Measurements from ENCODE around the gene KRTAP12-2. TPM values are rescaled to one million over a fixed set of nuclear protein-coding genes. Genes with fewer than 3 reads are reported as not detected.

KRTAP12-2 gene
- total RNA-seq, 2 donors from 2014 or later = not detected

- no peak for DNase-seq (ENCODE audit: low spot score)
- TF ChIP-seq CTCF (IDR thresholded peaks at IDR 0.05) (no peak), POLR2A (IDR thresholded peaks at IDR 0.05) (no peak), POLR2AphosphoS5 (IDR thresholded peaks at IDR 0.05) (no peak)
- 28% methylated on average over 19 of the region's 22 CpGs for WGBS
- H3K4me3 ChIP-seq = no peak overlapping the region
- H3K27ac ChIP-seq = no peak overlapping the region
- H3K27me3 ChIP-seq (replicated peaks; ENCODE audit: insufficient read depth) = peaks cover 29% of the 10 kb centered on the region
- H3K9me3 ChIP-seq = no peaks in the 10 kb centered on the region
- intact Hi-C loops (cut with DNase I) = no loop called here
- H3K36me3 ChIP-seq = no peaks in the 10 kb centered on the region
- H3K4me1 ChIP-seq (replicated peaks) = no peaks in the 10 kb centered on the region
These were observed 45.7 kb upstream of the KRTAP12-2 start for GRCh38 chr21:44712203-44713028.

- H3K36me3 ChIP-seq = no peaks in the 10 kb centered on the region
- no peak within 1 kb of the TSS for H3K27ac ChIP-seq
- H3K4me1 ChIP-seq (replicated peaks) = no peaks in the 10 kb centered on the region
- H3K27me3 ChIP-seq (replicated peaks; ENCODE audit: insufficient read depth) = peaks cover 38% of the 10 kb centered on the region
- no peaks in the 10 kb centered on the region for H3K9me3 ChIP-seq
- 1% methylated on average over 25 of the region's 41 CpGs for WGBS
- no peak for TF ChIP-seq POLR2A (IDR thresholded peaks at IDR 0.05)
- TF ChIP-seq POLR2AphosphoS5 (IDR thresholded peaks at IDR 0.05) = no peak
- no peak for TF ChIP-seq CTCF (IDR thresholded peaks at IDR 0.05)
- no peak for DNase-seq (ENCODE audit: low spot score)
- no peak within 1 kb of the TSS for H3K4me3 ChIP-seq
- intact Hi-C loops (cut with DNase I) = no loop called here
These were observed 44.8 kb upstream of the KRTAP12-2 start, which contains the start of gene TSPEAR for GRCh38 chr21:44711327-44712202. TSPEAR (minus strand) TSS chr21:44711572; CDS start chr21:44711514, 58 bp downstream.

- Histone ChIP-seq H3K9me3 (no peaks in the 10 kb centered on the region), H3K4me1 (replicated peaks) (no peaks in the 10 kb centered on the region), H3K4me3 (no peak overlapping the region), H3K27me3 (replicated peaks; ENCODE audit: insufficient read depth) (peaks cover 45% of the 10 kb centered on the region), H3K36me3 (no peaks in the 10 kb centered on the region), H3K27ac (no peak overlapping the region)
- intact Hi-C loops (cut with DNase I) = no loop called here
- TF ChIP-seq POLR2AphosphoS5 (IDR thresholded peaks at IDR 0.05) = no peak
- TF ChIP-seq POLR2A (IDR thresholded peaks at IDR 0.05) = no peak
- TF ChIP-seq CTCF (IDR thresholded peaks at IDR 0.05) = no peak
- DNase-seq (ENCODE audit: low spot score) = no peak
- WGBS = 11% methylated on average over 17 of the region's 20 CpGs
These were observed 44.1 kb upstream of the KRTAP12-2 start for GRCh38 chr21:44710756-44711326.

- H3K4me1 ChIP-seq (replicated peaks) = no peaks in the 10 kb centered on the region
- no peaks in the 10 kb centered on the region for H3K9me3 ChIP-seq
- TF ChIP-seq POLR2AphosphoS5 (IDR thresholded peaks at IDR 0.05) = no peak
- TF ChIP-seq POLR2A (IDR thresholded peaks at IDR 0.05) = no peak
- no peak for TF ChIP-seq CTCF (IDR thresholded peaks at IDR 0.05)
- intact Hi-C loops (cut with DNase I) = no loop called here
- H3K4me3 ChIP-seq = no peak overlapping the region
- no peak for DNase-seq (ENCODE audit: low spot score)
- peaks cover 45% of the 10 kb centered on the region for H3K27me3 ChIP-seq (replicated peaks; ENCODE audit: insufficient read depth)
- no peak overlapping the region for H3K27ac ChIP-seq
- no peaks in the 10 kb centered on the region for H3K36me3 ChIP-seq
- WGBS = under 1% methylated on average over 17 of the region's 17 CpGs
These were observed 43.6 kb upstream of the KRTAP12-2 start for GRCh38 chr21:44710294-44710665.

All from prostate gland (tissue), 2 donors.